K562 (cell line): ENCODE results near the gene NEXN. TPM values are rescaled to one million over a fixed set of nuclear protein-coding genes. Genes with fewer than 3 reads are reported as not detected.

ENCODE experiments used
- ATAC-seq: fragments of 200-7000 bp; cut with Tn5 transposase; 3 replicates; pipeline ENCODE4 v1.9.1; 2020; ENCODE audit warnings: moderate library complexity
- BruUV-seq: library from RNA; stranded (reverse); fragments of 400-500 nt; replicated peaks from 2 replicates; lab custom pipeline; 2021; lab: Mats Ljungman, UMichigan
- CTCF ChIA-PET: fragments of 300-600 bp; formaldehyde crosslinking; extraction: SDS; loops from one replicate; lab custom pipeline; 2021; ENCODE audit warnings: low intra/inter-chr PET ratio; lab: Yijun Ruan, JAX
- POLR2A ChIA-PET: fragments of 300-600, 350-650 bp; sonication (Branson Sonifier 250); formaldehyde crosslinking; extraction: SDS; loops from one replicate; lab custom pipeline; 2021; ENCODE audit warnings: antibody characterized with exemption, inconsistent platforms; lab: Yijun Ruan, JAX
- DNase-seq, 4 experiments: peaks; one replicate each; pipeline versions ENCODE4 v3.0.0 to v3.0.0-alpha.2; 2011 to 2018; ENCODE audit warnings: low spot score in 3 of 4, mixed read lengths in 3 of 4; ENCODE audit errors: extremely low read depth in 1 of 4
- FAIRE-seq: peaks from 2 replicates; lab custom pipeline; 2011; peaks lifted over from hg19 to GRCh38; lab: Jason Lieb, UNC
- H2AFZ ChIP-seq: 2 replicates; pipeline ENCODE4 v1.6.0; 2011; ENCODE audit warnings: low read depth, low read length, control low read depth, inconsistent platforms
- H3K27ac ChIP-seq: fragments of 200-600 bp; 3 replicates; pipeline ENCODE4 v1.8.0; 2011; ENCODE audit warnings: low read depth, mild to moderate bottlenecking, control low read depth, inconsistent platforms, low read length, moderate library complexity, mixed read lengths; ENCODE audit errors: extremely low read depth
- H3K27me3 ChIP-seq, 2 experiments: fragments of 300-600 bp in 1 of 2; 2 replicates in 1 of 2; 3 replicates in 1 of 2; pipeline versions ENCODE4 v1.6.0 to v1.8.0; 2011; ENCODE audit warnings: inconsistent platforms in 2 of 2, low read length in 2 of 2, mild to moderate bottlenecking in 1 of 2, mixed read lengths in 1 of 2, moderate library complexity in 1 of 2; ENCODE audit not compliant: control insufficient read depth in 2 of 2, insufficient read depth in 2 of 2
- H3K36me3 ChIP-seq: fragments of 300-600 bp; 3 replicates; pipeline ENCODE4 v1.8.0; 2011; ENCODE audit warnings: mild to moderate bottlenecking, low read length, inconsistent platforms; ENCODE audit not compliant: control insufficient read depth, insufficient read depth
- H3K4me1 ChIP-seq, 2 experiments: fragments of 200-600 bp in 1 of 2; replicated peaks in 1 of 2; 2 replicates in 1 of 2; 3 replicates in 1 of 2; pipeline versions ENCODE4 v1.5.1 to v1.8.0; 2011; ENCODE audit warnings: inconsistent platforms in 2 of 2, low read length in 2 of 2, mild to moderate bottlenecking in 1 of 2, mixed read lengths in 1 of 2, moderate library complexity in 1 of 2; ENCODE audit not compliant: control insufficient read depth in 2 of 2, insufficient read depth in 2 of 2
- H3K4me2 ChIP-seq: 2 replicates; pipeline ENCODE4 v1.6.1; 2011; ENCODE audit warnings: low read length, control low read depth, inconsistent platforms, mixed read lengths; ENCODE audit not compliant: insufficient read depth
- H3K4me3 ChIP-seq: fragments of 200-600 bp; sonication (generic), shearing (Covaris generic); 2 replicates; pipeline ENCODE4 v1.5.1; 2016; ENCODE audit warnings: control low read depth, inconsistent platforms
- H3K79me2 ChIP-seq: fragments of 200-600 bp; 3 replicates; pipeline ENCODE4 v1.8.0; 2011; ENCODE audit warnings: low read length, inconsistent platforms; ENCODE audit not compliant: control insufficient read depth, insufficient read depth
- H3K9ac ChIP-seq, 2 experiments: 2 replicates each; pipeline versions ENCODE4 v1.6.0 to v1.6.1; 2011; ENCODE audit warnings: low read depth in 2 of 2, low read length in 2 of 2, control low read depth in 1 of 2, inconsistent platforms in 1 of 2, mild to moderate bottlenecking in 1 of 2, mixed read lengths in 1 of 2; ENCODE audit not compliant: insufficient read depth in 1 of 2
- H3K9me1 ChIP-seq: one replicate; pipeline ENCODE4 v1.6.0; 2011; ENCODE audit warnings: inconsistent platforms, mild to moderate bottlenecking, low read length, moderate library complexity; ENCODE audit not compliant: control insufficient read depth, insufficient read depth
- H3K9me3 ChIP-seq: replicated peaks from 2 replicates; pipeline ENCODE4 v1.5.1; 2011; ENCODE audit warnings: low read depth, low read length, inconsistent platforms; ENCODE audit not compliant: control insufficient read depth, insufficient read depth
- H4K20me1 ChIP-seq: replicated peaks from 2 replicates; pipeline ENCODE4 v1.6.1; 2011; ENCODE audit warnings: low read length, inconsistent platforms, mixed read lengths; ENCODE audit not compliant: control insufficient read depth, insufficient read depth
- ARID3B ChIP-seq: fragments of 250-450 bp; sonication (Bioruptor Pico); IDR thresholded peaks from 2 replicates; pipeline ENCODE4 v1.4.0; 2020; ENCODE audit warnings: borderline replicate concordance
- E2F5 ChIP-seq: sonication (generic); formaldehyde crosslinking; IDR thresholded peaks from 2 replicates; pipeline ENCODE4 v1.8.0; 2022; ENCODE audit warnings: mild to moderate bottlenecking, missing genetic modification reagents
- MTA1 ChIP-seq: fragments of 450-650 bp; IDR thresholded peaks from 2 replicates; pipeline ENCODE4 v1.6.1; 2017; ENCODE audit warnings: borderline replicate concordance
- ZNF121 ChIP-seq: sonication (generic); formaldehyde crosslinking; conservative IDR thresholded peaks from 2 replicates; pipeline ENCODE4 v1.8.0; 2022; ENCODE audit warnings: missing genetic modification reagents
- ZNF197 ChIP-seq: fragments of 200-800 bp; sonication (Bioruptor generic); IDR thresholded peaks from 2 replicates; pipeline ENCODE4 v1.6.1; 2016; ENCODE audit warnings: low read depth, missing genetic modification characterization, missing compliant biosample characterization
- WGBS: fragments of 100-300 bp; shearing (Covaris generic); methylation state at CpG from one replicate; pipeline ENCODE4 v1.1.6; 2016; ENCODE audit warnings: low coverage, mixed read lengths; ENCODE audit not compliant: insufficient coverage; ENCODE audit errors: missing lambda C conversion rate; 5-methylcytosine and 5-hydroxymethylcytosine counted together
- in situ Hi-C: fragments of 300-500 bp; cut with MboI; formaldehyde crosslinking; loops from 4 replicates; pipeline ENCODE4 v1.15.0; 2018; ENCODE audit warnings: inconsistent platforms, mixed read lengths
- intact Hi-C: fragments of 100-400 bp; cut with micrococcal nuclease; formaldehyde crosslinking; loops from 2 replicates; pipeline ENCODE4 v1.14.2; 2022
- polyA plus RNA-seq, 8 experiments: library from polyadenylated mRNA; depleted of rRNA in 4 of 8; stranded (reverse) in 5 of 8; unstranded in 3 of 8; fragments of >200 nt; fragmentation: Nextera tagmentation in 2 of 8; fragmentation: Illumina TruSeq in 1 of 8; extraction: Ambion mirVana in 2 of 8; extraction: Trizol in 1 of 8; gene quantifications; 2 replicates each; pipeline versions ENCODE4 v1.2.1 to v1.2.3, GENCODE V29; 2011 to 2014; ENCODE audit warnings: inconsistent platforms in 1 of 8, missing spikeins in 1 of 8
- total RNA-seq, 7 experiments: library from RNA; depleted of rRNA in 6 of 7; stranded (reverse); fragments of >200 nt in 6 of 7; fragmentation: Illumina TruSeq in 2 of 7; extraction: Trizol in 2 of 7; gene quantifications; 2 replicates each; pipeline versions ENCODE4 v1.2.1 to v1.2.3, GENCODE V29; 2011 to 2021; ENCODE audit warnings: low replicate concordance in 1 of 7

NEXN gene
- total and polyA plus RNA-seq, 9 of the 15 experiments (the other 6 are each of a cell fraction or from before 2014, with no cell fraction given): 0.18 to 1.8 (median 0.76) TPM

GRCh38 chr1:77874804-77875445 lies 13.5 kb upstream of the NEXN start (continued):
- TF ChIP-seq ARID3B (no peak), MTA1 (no peak), E2F5 (CRISPR knock-in tag) (no peak)
- TF ChIP-seq, all 486 proteins: peak for 0

- Histone ChIP-seq H3K36me3 (no peaks in the 10 kb centered on the region), H3K27ac (no peak overlapping the region), H3K9ac (no peak overlapping the region), H3K4me3 (no peak overlapping the region), H4K20me1 (no peaks in the 10 kb centered on the region), H3K9me3 (no peaks in the 10 kb centered on the region), H3K9me1 (no peaks in the 10 kb centered on the region), H2AFZ (no peak overlapping the region), H3K4me2 (no peak overlapping the region), H3K79me2 (no peaks in the 10 kb centered on the region), H3K4me1 (no peaks in the 10 kb centered on the region), H3K27me3 (no peaks in the 10 kb centered on the region)
- no TSS peak for BruUV-seq
- intact Hi-C loops (no loop called here), in situ Hi-C loops (no loop called here)
- ChIA-PET POLR2A (interaction anchor here (0.9 kb wide), 1 partner anchor 11 kb away, joined by 4 read pairs; the partner anchor contains the start of gene NEXN), CTCF (no interaction called here)
- no peak for FAIRE-seq
- DNase-seq: no peak
- 72% methylated on average over 4 of the region's 4 CpGs for WGBS
- TF ChIP-seq ZNF121: peak; percentile 26; the same call in 1 of the 2 replicates
- TF ChIP-seq ZNF197 (CRISPR knock-in tag): no peak
- ATAC-seq: no peak
These were observed 11.5 kb upstream of the NEXN start for GRCh38 chr1:77876884-77877283.
